Uterus (tissue), 4 donors: ENCODE results near the gene NUMA1. TPM values are rescaled to one million over a fixed set of nuclear protein-coding genes. Genes with fewer than 3 reads are reported as not detected.
A peak's percentile ranks its signal among the peaks of the same experiment; 100 is the strongest.

Experiments
- DNase-seq, 2 donors: peaks; one replicate each; pipeline ENCODE4 v3.0.0-alpha.2; 2019 to 2020
- H3K27ac ChIP-seq, 2 donors: fragments of 200-600 bp; sonication (generic); 1 replicate in 1 of 2; 2 replicates in 1 of 2; pipeline ENCODE4 v1.5.1; 2016 to 2018
- H3K27me3 ChIP-seq, 2 donors: fragments of 200-600 bp; sonication (generic); one replicate each; pipeline ENCODE4 v1.5.1; 2018 to 2019; ENCODE audit warnings: control low read depth in 1 of 2
- H3K36me3 ChIP-seq, 2 donors: fragments of 200-600 bp; sonication (generic); one replicate each; pipeline ENCODE4 v1.5.1; 2019; ENCODE audit warnings: control low read depth in 1 of 2
- H3K4me1 ChIP-seq, 2 donors: fragments of 200-600 bp; sonication (generic); one replicate each; pipeline ENCODE4 v1.5.1; 2018 to 2019; ENCODE audit warnings: control low read depth in 1 of 2
- H3K4me3 ChIP-seq, 2 donors: fragments of 200-600 bp; sonication (generic); 1 replicate in 1 of 2; 2 replicates in 1 of 2; pipeline ENCODE4 v1.5.1; 2018 to 2019; ENCODE audit warnings: mild to moderate bottlenecking in 1 of 2
- H3K9me3 ChIP-seq, 2 donors: fragments of 200-600 bp; sonication (generic); one replicate each; pipeline ENCODE4 v1.5.1; 2019; ENCODE audit warnings: control low read depth in 1 of 2
- POLR2A ChIP-seq, 2 donors: fragments of 450-650 bp; IDR thresholded peaks; one replicate each; pipeline ENCODE4 v1.6.1; 2016; ENCODE audit warnings: antibody characterized with exemption in 2 of 2, mild to moderate bottlenecking in 1 of 2, moderate library complexity in 1 of 2
- intact Hi-C: fragments of 100-400 bp; cut with DNase I; formaldehyde crosslinking; loops from one replicate; pipeline ENCODE4 v1.15.1; 2023; ENCODE audit warnings: low total_unique reads
- total RNA-seq, 4 donors: library from RNA; depleted of rRNA in 3 of 4; stranded (reverse); fragments of >200 nt in 3 of 4; gene quantifications; one replicate each; pipeline versions ENCODE4 v1.1.0 to v1.2.4, GENCODE V29; 2014 to 2023
- TF ChIP-seq, protein P1 (sequence below), 4 experiments: fragments of 200-600 bp in 2 of 4; fragments of 450-650 bp in 2 of 4; sonication (generic) in 2 of 4; IDR thresholded peaks; one replicate each; pipeline ENCODE4 v1.5.1; 2016 to 2019; ENCODE audit warnings: antibody characterized with exemption in 4 of 4, mild to moderate bottlenecking in 2 of 4, moderate library complexity in 1 of 4
- donor health status: DM: yes; HTN: yes; CAD: no.

The NUMA1 gene
- total RNA-seq, 4 donors from 2014 or later, result 159 to 365 (median 303) TPM

DNA sequence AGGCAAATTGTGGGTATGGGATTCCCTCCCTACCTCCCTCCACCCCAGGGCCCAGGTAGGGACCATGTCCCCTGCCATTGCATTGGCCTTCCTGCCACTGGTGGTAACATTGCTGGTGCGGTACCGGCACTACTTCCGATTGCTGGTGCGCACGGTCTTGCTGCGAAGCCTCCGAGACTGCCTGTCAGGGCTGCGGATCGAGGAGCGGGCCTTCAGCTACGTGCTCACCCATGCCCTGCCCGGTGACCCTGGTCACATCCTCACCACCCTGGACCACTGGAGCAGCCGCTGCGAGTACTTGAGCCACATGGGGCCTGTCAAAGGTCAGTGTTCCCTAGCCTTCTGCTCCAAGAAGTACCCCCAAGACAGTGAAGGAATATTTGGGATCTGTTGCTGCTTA lies 25.5 kb upstream of the NUMA1 start, which contains the start of gene TOMT:
TSS of gene TOMT (plus strand) at position 37 of the 400 bp plus-strand sequence. CDS start at position 65, 28 bp downstream.
- DNase-seq, result no peak
- no peak within 1 kb of the TSS for H3K27ac ChIP-seq
- H3K9me3 ChIP-seq, result no peaks in the 10 kb centered on the region
- no peak within 1 kb of the TSS for H3K4me3 ChIP-seq
- no peaks in the 10 kb centered on the region for H3K27me3 ChIP-seq
- H3K4me1 ChIP-seq, result peaks cover 0 to 11% of the 10 kb centered on the region in 2 donors
- intact Hi-C loops, result no loop called here
- no peak for TF ChIP-seq POLR2A (IDR thresholded peaks at IDR 0.05)
- TF ChIP-seq, protein P1, sequence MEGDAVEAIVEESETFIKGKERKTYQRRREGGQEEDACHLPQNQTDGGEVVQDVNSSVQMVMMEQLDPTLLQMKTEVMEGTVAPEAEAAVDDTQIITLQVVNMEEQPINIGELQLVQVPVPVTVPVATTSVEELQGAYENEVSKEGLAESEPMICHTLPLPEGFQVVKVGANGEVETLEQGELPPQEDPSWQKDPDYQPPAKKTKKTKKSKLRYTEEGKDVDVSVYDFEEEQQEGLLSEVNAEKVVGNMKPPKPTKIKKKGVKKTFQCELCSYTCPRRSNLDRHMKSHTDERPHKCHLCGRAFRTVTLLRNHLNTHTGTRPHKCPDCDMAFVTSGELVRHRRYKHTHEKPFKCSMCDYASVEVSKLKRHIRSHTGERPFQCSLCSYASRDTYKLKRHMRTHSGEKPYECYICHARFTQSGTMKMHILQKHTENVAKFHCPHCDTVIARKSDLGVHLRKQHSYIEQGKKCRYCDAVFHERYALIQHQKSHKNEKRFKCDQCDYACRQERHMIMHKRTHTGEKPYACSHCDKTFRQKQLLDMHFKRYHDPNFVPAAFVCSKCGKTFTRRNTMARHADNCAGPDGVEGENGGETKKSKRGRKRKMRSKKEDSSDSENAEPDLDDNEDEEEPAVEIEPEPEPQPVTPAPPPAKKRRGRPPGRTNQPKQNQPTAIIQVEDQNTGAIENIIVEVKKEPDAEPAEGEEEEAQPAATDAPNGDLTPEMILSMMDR (IDR thresholded peaks at IDR 0.05), result no peak
- no peaks in the 10 kb centered on the region for H3K36me3 ChIP-seq

DNA sequence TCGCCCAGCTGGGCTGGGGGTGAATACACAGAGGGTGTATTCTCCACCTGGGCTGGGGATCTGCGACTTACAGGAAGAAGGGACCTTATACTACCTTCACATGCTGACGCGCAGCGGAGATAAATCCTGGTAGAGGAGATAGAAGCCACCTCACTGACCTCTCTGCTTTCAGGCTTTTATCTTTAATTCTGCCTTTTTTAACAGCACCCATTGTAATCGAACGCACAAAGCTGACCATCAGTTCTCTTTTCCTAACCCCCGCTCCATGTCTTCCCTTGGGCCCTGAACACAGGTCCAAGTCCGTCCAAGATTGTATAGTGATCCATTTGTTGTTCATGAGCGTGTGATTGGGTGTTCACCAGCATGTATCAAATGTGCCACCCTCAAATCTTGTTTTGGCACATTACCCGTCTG lies 23.4 kb upstream of the NUMA1 start:
- H3K4me1 ChIP-seq, result peaks cover 0 to 11% of the 10 kb centered on the region in 2 donors
- no peaks in the 10 kb centered on the region for H3K9me3 ChIP-seq
- peak overlapping the region; percentile 90 to 97 for H3K27ac ChIP-seq
- DNase-seq, result no peak
- H3K27me3 ChIP-seq, result no peaks in the 10 kb centered on the region
- intact Hi-C loops, result no loop called here
- no peak for TF ChIP-seq POLR2A (IDR thresholded peaks at IDR 0.05)
- TF ChIP-seq, protein P1 (IDR thresholded peaks at IDR 0.05), result peak in 1 of 4 experiments; percentile 2
- no peaks in the 10 kb centered on the region for H3K36me3 ChIP-seq
- peak overlapping the region; percentile 44 to 77 for H3K4me3 ChIP-seq

DNA sequence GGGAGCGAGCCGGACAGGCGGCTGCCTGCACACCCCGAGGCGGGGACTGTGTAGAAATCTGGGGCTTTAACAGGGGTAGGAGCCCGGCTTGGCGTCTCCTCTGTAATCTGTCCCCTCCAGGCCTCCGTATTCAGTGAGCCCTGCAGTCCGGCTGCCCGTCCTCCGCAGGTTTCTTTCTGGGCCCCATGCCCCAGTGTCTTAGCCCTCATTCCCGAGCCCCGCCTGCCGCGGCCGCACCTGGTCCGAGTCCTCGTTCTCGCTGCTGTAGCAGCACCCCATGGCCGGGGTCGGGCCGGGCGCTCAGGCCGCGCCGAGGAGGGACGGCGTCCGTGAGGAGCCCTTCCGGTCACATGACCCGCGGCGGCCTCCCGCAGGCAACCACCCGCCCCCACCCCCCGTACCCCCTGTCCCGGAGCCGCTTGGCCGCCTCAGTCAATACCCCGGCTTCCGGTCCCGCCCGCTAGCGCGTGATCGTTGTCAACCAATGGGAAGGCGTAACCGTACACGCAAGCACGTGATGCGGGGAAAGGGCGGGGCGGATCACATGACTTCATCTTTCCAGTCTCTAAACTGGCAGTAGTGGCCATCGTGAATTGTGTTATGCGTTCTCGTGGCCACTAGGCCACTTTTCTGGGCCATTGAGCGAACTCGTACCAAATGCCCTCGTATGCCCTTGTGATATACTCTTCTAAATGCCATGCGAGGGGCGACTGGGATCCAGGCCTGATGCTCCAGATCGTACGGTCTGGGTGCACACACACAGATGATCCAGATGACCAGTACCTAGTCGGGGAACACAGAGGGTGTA lies 22.8 kb upstream of the NUMA1 start, which contains the start of gene LAMTOR1:
TSS of gene LAMTOR1 (minus strand) at position 352 of the 808 bp plus-strand sequence. CDS start at position 279, 73 bp downstream.
- Histone ChIP-seq H3K27ac (peak within 1 kb of the TSS; percentile 90 to 97), H3K36me3 (no peaks in the 10 kb centered on the region), H3K27me3 (no peaks in the 10 kb centered on the region), H3K9me3 (no peaks in the 10 kb centered on the region), H3K4me1 (peaks cover 0 to 11% of the 10 kb centered on the region in 2 donors), H3K4me3 (peak within 1 kb of the TSS; percentile 71 to 77)
- TF ChIP-seq, protein P1 (IDR thresholded peaks at IDR 0.05), result peak in 3 of 4 experiments; percentile 44 to 71 (median 44)
- peak; percentile 46 to 76 for TF ChIP-seq POLR2A (IDR thresholded peaks at IDR 0.05)
- intact Hi-C loops, result no loop called here
- peak; percentile 99 to 100 for DNase-seq

DNA sequence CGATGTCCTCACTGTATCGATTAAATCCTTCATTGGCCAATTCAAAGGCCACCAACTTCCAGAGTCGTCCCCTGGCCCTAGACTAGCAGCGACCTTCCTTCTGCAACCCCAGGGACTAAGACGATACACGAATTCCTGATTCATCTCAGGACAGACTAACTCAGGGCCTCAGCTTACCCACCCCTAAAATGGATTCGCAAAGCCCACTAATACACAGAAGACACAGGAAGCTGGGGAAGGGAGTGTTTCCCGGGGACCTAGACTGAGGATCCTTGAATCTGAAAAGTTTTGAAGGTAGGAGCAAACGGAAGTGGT lies 22.2 kb upstream of the NUMA1 start:
- Histone ChIP-seq H3K27ac (peak overlapping the region; percentile 90 to 97), H3K36me3 (no peaks in the 10 kb centered on the region), H3K4me1 (peaks cover 0 to 11% of the 10 kb centered on the region in 2 donors), H3K4me3 (peak overlapping the region; percentile 71 to 77), H3K9me3 (no peaks in the 10 kb centered on the region), H3K27me3 (no peaks in the 10 kb centered on the region)
- intact Hi-C loops, result no loop called here
- no peak for TF ChIP-seq POLR2A (IDR thresholded peaks at IDR 0.05)
- TF ChIP-seq, protein P1 (IDR thresholded peaks at IDR 0.05), result no peak
- DNase-seq, result no peak

DNA sequence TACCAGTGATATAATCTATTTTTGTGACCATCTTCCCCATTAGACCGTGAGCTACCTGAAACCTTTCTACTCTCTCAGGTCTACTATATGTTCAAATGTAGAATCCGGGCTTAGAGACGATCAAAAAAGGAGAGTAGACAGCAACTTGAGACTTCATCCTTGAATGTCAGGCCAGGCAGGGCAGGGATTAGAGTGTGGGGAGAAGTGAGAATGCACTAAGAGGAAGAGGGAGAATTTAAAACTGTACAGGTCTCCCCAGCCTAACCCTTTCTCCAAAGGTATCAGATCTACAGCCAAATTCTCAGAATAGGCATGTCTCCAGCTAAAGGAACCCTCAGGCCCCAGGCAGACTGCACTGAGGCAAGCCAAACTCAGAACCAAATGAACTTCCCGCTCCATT lies 21.8 kb upstream of the NUMA1 start:
- no peaks in the 10 kb centered on the region for H3K9me3 ChIP-seq
- H3K36me3 ChIP-seq, result no peaks in the 10 kb centered on the region
- H3K27me3 ChIP-seq, result no peaks in the 10 kb centered on the region
- intact Hi-C loops, result no loop called here
- peaks cover 0 to 11% of the 10 kb centered on the region in 2 donors for H3K4me1 ChIP-seq
- H3K27ac ChIP-seq, result peak overlapping the region; percentile 90 to 97
- peak overlapping the region; percentile 71 to 77 for H3K4me3 ChIP-seq
- DNase-seq, result no peak
- TF ChIP-seq, protein P1 (IDR thresholded peaks at IDR 0.05), result no peak
- TF ChIP-seq POLR2A (IDR thresholded peaks at IDR 0.05), result no peak
